MCF 10A (cell line): Measurements from ENCODE around the gene CHPF2. TPM values are rescaled to one million over a fixed set of nuclear protein-coding genes. Genes with fewer than 3 reads are reported as not detected.

ENCODE experiments used
- BruUV-seq: library from RNA; stranded (reverse); fragments of 400-500 nt; replicated peaks from 2 replicates; lab custom pipeline; 2021; lab: Mats Ljungman, UMichigan
- CTCF ChIA-PET: fragments of 300-600 bp; sonication (Branson Sonifier 250); formaldehyde crosslinking; extraction: SDS; loops from one replicate; lab custom pipeline; 2021; ENCODE audit warnings: antibody characterized with exemption, inconsistent platforms; lab: Yijun Ruan, JAX
- POLR2A ChIA-PET: fragments of 300-600, 350-650 bp; sonication (Branson Sonifier 250); formaldehyde crosslinking; extraction: SDS; loops from one replicate; lab custom pipeline; 2020; ENCODE audit warnings: antibody characterized with exemption, inconsistent platforms; lab: Yijun Ruan, JAX
- DNase-seq: peaks from one replicate; pipeline ENCODE4 v3.0.0-alpha.2; 2018; ENCODE audit not compliant: unreplicated experiment
- H3K27ac Mint-ChIP-seq: one replicate; pipeline ENCODE4 v1.8.0; 2022; ENCODE audit warnings: mild to moderate bottlenecking, low read depth, mixed read lengths; ENCODE audit not compliant: unreplicated experiment
- H3K27me3 Mint-ChIP-seq: one replicate; pipeline ENCODE4 v1.8.0; 2022; ENCODE audit warnings: mixed read lengths; ENCODE audit not compliant: insufficient read depth, unreplicated experiment
- H3K36me3 Mint-ChIP-seq: one replicate; pipeline ENCODE4 v1.8.0; 2022; ENCODE audit warnings: mild to moderate bottlenecking, moderate library complexity, mixed read lengths; ENCODE audit not compliant: insufficient read depth, unreplicated experiment
- H3K4me1 Mint-ChIP-seq: one replicate; pipeline ENCODE4 v1.8.0; 2022; ENCODE audit warnings: mixed read lengths; ENCODE audit not compliant: insufficient read depth, unreplicated experiment
- H3K4me3 Mint-ChIP-seq: one replicate; pipeline ENCODE4 v1.8.0; 2022; ENCODE audit warnings: mild to moderate bottlenecking, moderate library complexity, mixed read lengths; ENCODE audit not compliant: unreplicated experiment
- H3K9me3 Mint-ChIP-seq: one replicate; pipeline ENCODE4 v1.8.0; 2022; ENCODE audit warnings: mixed read lengths; ENCODE audit not compliant: unreplicated experiment
- CTCF ChIP-seq: fragments of 200-600 bp; IDR thresholded peaks from one replicate; pipeline ENCODE4 v1.8.0; 2022; ENCODE audit warnings: antibody characterized with exemption, mild to moderate bottlenecking; ENCODE audit not compliant: unreplicated experiment
- intact Hi-C: fragments of 100-400 bp; cut with micrococcal nuclease; formaldehyde crosslinking; loops from 2 replicates; pipeline ENCODE4 v1.14.1; 2022
- total RNA-seq: library from RNA; stranded (reverse); gene quantifications from 2 replicates; pipeline ENCODE4 v1.2.3, GENCODE V29; 2022

Gene CHPF2
- total RNA-seq, 1 experiment from 2014 or later, result 28.2 TPM

DNA sequence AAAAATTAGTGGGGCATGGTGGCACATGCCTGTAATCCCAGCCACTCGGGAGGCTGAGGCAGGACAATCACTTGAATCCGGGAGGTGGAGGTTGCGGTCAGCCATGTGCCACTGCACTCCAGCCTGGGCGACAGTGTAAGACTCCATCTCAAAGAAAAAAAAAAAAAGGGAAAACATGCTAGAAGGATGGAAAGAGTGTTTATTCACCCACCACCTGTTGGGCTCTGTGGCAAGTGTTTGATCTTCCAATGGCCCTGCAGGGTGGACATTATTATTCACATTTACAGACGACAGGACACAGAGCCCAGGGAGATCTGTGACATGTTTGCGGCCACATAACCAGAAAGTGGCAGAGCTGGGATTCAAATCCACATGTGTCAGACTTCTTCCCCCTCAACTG lies 49.4 kb downstream of the CHPF2 start:
- no peaks in the 10 kb centered on the region for H3K4me1 Mint-ChIP-seq
- TF ChIP-seq CTCF, result no peak
- peaks cover 55% of the 10 kb centered on the region for H3K27me3 Mint-ChIP-seq
- no peak overlapping the region for H3K4me3 Mint-ChIP-seq
- no peak overlapping the region for H3K27ac Mint-ChIP-seq
- no peaks in the 10 kb centered on the region for H3K36me3 Mint-ChIP-seq
- intact Hi-C loops, result no loop called here
- DNase-seq, result no peak
- no TSS peak for BruUV-seq
- ChIA-PET CTCF (interaction anchor here (1.1 to 1.2 kb wide), 3 partner anchors 11 to 38 kb away, joined by 3 to 5 read pairs (median 4); no protein-coding TSS in a partner anchor), POLR2A (no interaction called here)
- no peaks in the 10 kb centered on the region for H3K9me3 Mint-ChIP-seq

DNA sequence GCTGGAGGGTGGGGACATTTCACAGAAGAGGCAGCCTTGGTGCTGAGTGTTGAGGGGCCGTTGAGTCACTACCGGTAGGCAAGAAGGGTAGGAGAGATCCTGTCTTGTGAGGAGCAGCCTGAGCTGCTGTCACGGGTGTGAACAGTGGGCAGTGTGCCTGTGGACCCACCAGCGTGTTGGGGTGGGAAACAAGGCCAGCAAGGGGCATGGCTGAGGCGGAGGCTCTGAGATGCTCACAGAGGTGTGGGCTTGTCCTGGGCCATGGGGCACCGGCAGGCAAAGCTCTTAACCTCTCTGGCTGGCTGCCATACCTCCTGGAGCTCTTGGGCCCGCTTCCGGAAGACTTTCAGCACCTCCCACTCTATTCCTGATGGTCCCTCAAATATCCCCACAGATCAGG lies 49.8 kb downstream of the CHPF2 start:
- no peak overlapping the region for H3K4me3 Mint-ChIP-seq
- peaks cover 55% of the 10 kb centered on the region for H3K27me3 Mint-ChIP-seq
- no peaks in the 10 kb centered on the region for H3K36me3 Mint-ChIP-seq
- intact Hi-C loops, result no loop called here
- CTCF ChIA-PET, result interaction anchor here (0.9 to 1.2 kb wide), 4 partner anchors 11 to 70 kb away, joined by 3 to 5 read pairs (median 4); no protein-coding TSS in a partner anchor
- TF ChIP-seq CTCF, result no peak
- POLR2A ChIA-PET, result interaction anchor here (0.7 kb wide), 1 partner anchor 131 kb away, joined by 4 read pairs; no protein-coding TSS in a partner anchor
- no peak overlapping the region for H3K27ac Mint-ChIP-seq
- no peak for DNase-seq
- H3K9me3 Mint-ChIP-seq, result no peaks in the 10 kb centered on the region
- H3K4me1 Mint-ChIP-seq, result no peaks in the 10 kb centered on the region
- BruUV-seq, result no TSS peak

- no peak for TF ChIP-seq CTCF
- CTCF ChIA-PET, result interaction anchor here (0.5 to 0.6 kb wide), 2 partner anchors 69 to 165 kb away, joined by 3 to 4 read pairs; no protein-coding TSS in a partner anchor
- peaks cover 55% of the 10 kb centered on the region for H3K27me3 Mint-ChIP-seq
- H3K9me3 Mint-ChIP-seq, result no peaks in the 10 kb centered on the region
- BruUV-seq, result no TSS peak
- no peak for DNase-seq
- intact Hi-C loops, result no loop called here
- no peak overlapping the region for H3K4me3 Mint-ChIP-seq
- no peak overlapping the region for H3K27ac Mint-ChIP-seq
- no peaks in the 10 kb centered on the region for H3K36me3 Mint-ChIP-seq
- POLR2A ChIA-PET, result no interaction called here
- no peaks in the 10 kb centered on the region for H3K4me1 Mint-ChIP-seq
Observed at GRCh38 chr7:151283302-151283701, 51.0 kb downstream of the CHPF2 start.

DNA sequence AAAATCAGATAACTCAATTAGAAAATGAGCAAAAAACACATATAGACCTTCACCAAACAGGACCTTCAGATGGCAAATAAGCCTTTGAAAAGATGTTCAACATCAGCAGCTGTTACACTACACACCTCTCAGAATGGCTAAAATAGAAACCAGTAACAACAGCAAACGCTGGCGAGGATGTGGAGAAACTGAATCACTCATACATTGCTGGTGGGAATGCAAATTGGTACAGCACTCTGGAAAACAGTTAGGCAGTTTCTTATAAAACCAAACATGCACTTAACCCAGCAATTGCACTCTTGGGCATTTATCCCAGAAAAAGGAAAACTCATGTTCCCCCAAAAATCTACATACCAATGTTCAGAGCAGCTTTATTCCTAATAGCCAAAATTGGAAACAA lies 53.9 kb downstream of the CHPF2 start:
- no peak overlapping the region for H3K27ac Mint-ChIP-seq
- TF ChIP-seq CTCF, result no peak
- H3K36me3 Mint-ChIP-seq, result no peaks in the 10 kb centered on the region
- intact Hi-C loops, result no loop called here
- POLR2A ChIA-PET, result interaction anchor here (0.7 to 1.7 kb wide), 2 partner anchors 24 to 26 kb away, joined by 3 to 4 read pairs; no protein-coding TSS in a partner anchor
- DNase-seq, result no peak
- H3K9me3 Mint-ChIP-seq, result no peaks in the 10 kb centered on the region
- H3K4me3 Mint-ChIP-seq, result no peak overlapping the region
- CTCF ChIA-PET, result interaction anchor here (0.6 to 1.7 kb wide), 5 partner anchors 16 to 473 kb away, joined by 3 to 5 read pairs (median 3); no protein-coding TSS in a partner anchor
- H3K4me1 Mint-ChIP-seq, result no peaks in the 10 kb centered on the region
- BruUV-seq, result no TSS peak
- peaks cover 44% of the 10 kb centered on the region for H3K27me3 Mint-ChIP-seq

Other genes starting within 250 kb of the CHPF2 start
- gene NOS3, start 241.5 kb upstream of the CHPF2 start, total RNA-seq, result 0.20 and 0.30 TPM in 2 replicates
- gene ATG9B, start 208.0 kb upstream of the CHPF2 start, total RNA-seq, result 0.12 and 0.29 TPM in 2 replicates
- 73.4 and 76.1 TPM in 2 replicates for gene ABCB8, start 204.0 kb upstream of the CHPF2 start, total RNA-seq
- 3.9 and 8.8 TPM in 2 replicates for gene ASIC3, start 184.0 kb upstream of the CHPF2 start, total RNA-seq
- 11.8 and 12.2 TPM in 2 replicates for gene CDK5, start 174.6 kb upstream of the CHPF2 start, total RNA-seq
- 112 and 114 TPM in 2 replicates for gene SLC4A2, start 172.9 kb upstream of the CHPF2 start, total RNA-seq
- 79.3 and 83.6 TPM in 2 replicates for gene FASTK, start 151.7 kb upstream of the CHPF2 start, total RNA-seq
- 25.7 and 30.1 TPM in 2 replicates for gene TMUB1, start 149.0 kb upstream of the CHPF2 start, total RNA-seq
- 95.6 and 138 TPM in 2 replicates for gene AGAP3, start 146.0 kb upstream of the CHPF2 start, total RNA-seq
- gene GBX1, start 64.8 kb upstream of the CHPF2 start, total RNA-seq, result not detected in 2 replicates
- not detected in 2 replicates for gene ASB10, start 45.2 kb upstream of the CHPF2 start, total RNA-seq
- gene H2BK1, start 22.0 kb upstream of the CHPF2 start, total RNA-seq, result not detected in 2 replicates
- 47.3 and 72.4 TPM in 2 replicates for gene ABCF2, start 5.3 kb upstream of the CHPF2 start, total RNA-seq
- 3.8 and 5.3 TPM in 2 replicates for gene SMARCD3, start 16.2 kb downstream of the CHPF2 start, total RNA-seq
- gene NUB1, start 109.3 kb downstream of the CHPF2 start, total RNA-seq, result 53.3 and 59.6 TPM in 2 replicates
- not detected in 2 replicates for gene WDR86, start 177.6 kb downstream of the CHPF2 start, total RNA-seq
- gene CRYGN, start 207.7 kb downstream of the CHPF2 start, total RNA-seq, result not detected in 2 replicates